ENCODE measurements around the gene CEBPA. TPM values are rescaled to one million over a fixed set of nuclear protein-coding genes. Genes with fewer than 3 reads are reported as not detected.

Gene CEBPA
- total RNA-seq, 1 donor from 2014 or later, result 2.0 TPM

- no peaks in the 10 kb centered on the region for H3K36me3 ChIP-seq (ENCODE audit: control insufficient read depth, insufficient read depth, low read length)
- peaks cover 5% of the 10 kb centered on the region for H3K27me3 ChIP-seq (ENCODE audit: control insufficient read depth, insufficient read depth, low read length)
- no peak for TF ChIP-seq CTCF (IDR thresholded peaks at IDR 0.05; ENCODE audit: insufficient read depth, low read length, poor library complexity, severe bottlenecking)
- no peak for DNase-seq (ENCODE audit: low read depth)
- no peak overlapping the region for H3K4me3 ChIP-seq (ENCODE audit: low read depth, low read length)
Measured at GRCh38 chr19:33292595-33293254, 9.6 kb downstream of the CEBPA start.

GRCh38 chr19:33291623-33292534 is 10.5 kb downstream of the CEBPA start:
- no peak for DNase-seq (ENCODE audit: low read depth)
- Histone ChIP-seq H3K4me3 (ENCODE audit: low read depth, low read length) (no peak overlapping the region), H3K27me3 (ENCODE audit: control insufficient read depth, insufficient read depth, low read length) (no peaks in the 10 kb centered on the region), H3K36me3 (ENCODE audit: control insufficient read depth, insufficient read depth, low read length) (no peaks in the 10 kb centered on the region)
- no peak for TF ChIP-seq CTCF (IDR thresholded peaks at IDR 0.05; ENCODE audit: insufficient read depth, low read length, poor library complexity, severe bottlenecking)

GRCh38 chr19:33290956-33291622 is 11.2 kb downstream of the CEBPA start:
- TF ChIP-seq CTCF (IDR thresholded peaks at IDR 0.05; ENCODE audit: insufficient read depth, low read length, poor library complexity, severe bottlenecking), result no peak
- H3K36me3 ChIP-seq (ENCODE audit: control insufficient read depth, insufficient read depth, low read length), result no peaks in the 10 kb centered on the region
- H3K4me3 ChIP-seq (ENCODE audit: low read depth, low read length), result no peak overlapping the region
- no peak for DNase-seq (ENCODE audit: low read depth)
- H3K27me3 ChIP-seq (ENCODE audit: control insufficient read depth, insufficient read depth, low read length), result no peaks in the 10 kb centered on the region

GRCh38 chr19:33290082-33290815 is 12.1 kb downstream of the CEBPA start:
- no peak for DNase-seq (ENCODE audit: low read depth)
- Histone ChIP-seq H3K36me3 (ENCODE audit: control insufficient read depth, insufficient read depth, low read length) (no peaks in the 10 kb centered on the region), H3K27me3 (ENCODE audit: control insufficient read depth, insufficient read depth, low read length) (no peaks in the 10 kb centered on the region), H3K4me3 (ENCODE audit: low read depth, low read length) (no peak overlapping the region)
- no peak for TF ChIP-seq CTCF (IDR thresholded peaks at IDR 0.05; ENCODE audit: insufficient read depth, low read length, poor library complexity, severe bottlenecking)

- TF ChIP-seq CTCF (IDR thresholded peaks at IDR 0.05; ENCODE audit: insufficient read depth, low read length, poor library complexity, severe bottlenecking), result no peak
- DNase-seq (ENCODE audit: low read depth), result no peak
- no peaks in the 10 kb centered on the region for H3K36me3 ChIP-seq (ENCODE audit: control insufficient read depth, insufficient read depth, low read length)
- H3K4me3 ChIP-seq (ENCODE audit: low read depth, low read length), result no peak overlapping the region
- H3K27me3 ChIP-seq (ENCODE audit: control insufficient read depth, insufficient read depth, low read length), result no peaks in the 10 kb centered on the region
Measured at GRCh38 chr19:33289261-33289660, 13.1 kb downstream of the CEBPA start.
